HL-60 (cell line): ENCODE measurements around the gene ABCA1.

Experiments used
- CTCF ChIP-seq: IDR thresholded peaks from one replicate; pipeline ENCODE4 v1.5.1; 2011; ENCODE audit warnings: low read length, control low read depth, inconsistent platforms; ENCODE audit not compliant: insufficient read depth
- GABPA ChIP-seq: IDR thresholded peaks from 2 replicates; pipeline ENCODE4 v1.6.1; 2012; ENCODE audit warnings: low read depth

- no peak for TF ChIP-seq GABPA
- TF ChIP-seq CTCF, result no peak
Measured at GRCh38 chr9:104747565-104748358, 180.2 kb downstream of the ABCA1 start, which contains the start of gene NIPSNAP3A.
